ENCODE measurements around the gene HNRNPA1.
"Not testable (repeated sequence)": the region's sequence is repeated elsewhere in the genome, so short reads cannot be mapped to it uniquely, and the experiment has no call there.

Gene HNRNPA1

DNA sequence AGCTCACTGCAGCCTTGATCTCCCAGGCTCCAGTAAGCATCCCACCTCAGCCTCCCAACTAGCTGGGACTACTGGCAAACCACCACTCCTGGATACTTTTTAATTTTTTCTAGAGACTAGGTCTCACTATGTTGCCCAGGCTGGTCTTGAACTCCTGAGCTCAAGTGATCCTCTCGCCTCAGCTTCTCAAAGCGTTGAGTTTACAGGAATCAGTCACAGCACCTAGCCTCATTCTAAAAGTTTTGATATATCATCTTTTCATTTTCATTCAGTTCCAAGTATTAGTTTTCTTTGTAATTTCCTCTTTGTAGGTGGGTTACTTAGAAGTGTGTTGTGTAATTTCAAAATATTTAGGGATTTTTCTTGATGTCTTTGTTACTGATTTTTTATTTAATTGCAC is 10.2 kb upstream of the HNRNPA1 start:
- no peak for DNase-seq
- in situ Hi-C loops (cut with HindIII; ENCODE audit: low pct_ligation_motif_present, low pct_unique_long_range_greater_than_20kb, low sequenced_read_pairs): no loop called here

DNA sequence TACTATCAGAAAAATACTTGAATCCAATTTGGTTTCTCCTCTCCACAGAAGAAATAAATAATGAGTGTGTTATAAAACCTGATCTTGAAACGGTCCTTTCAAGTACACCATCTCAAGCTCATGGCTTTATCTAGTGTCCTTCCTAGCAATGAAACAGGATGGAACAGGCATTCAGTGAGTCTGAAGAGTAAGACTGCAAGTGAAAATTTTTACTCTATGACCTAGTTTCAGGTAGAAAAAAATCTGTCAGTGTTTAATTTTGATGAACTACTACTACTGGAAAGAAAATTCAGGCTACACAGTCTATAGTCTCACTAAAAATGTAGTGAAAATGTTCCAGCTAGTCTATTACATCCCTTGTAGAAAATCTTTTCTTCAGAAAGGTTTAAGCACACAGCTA is 8.3 kb upstream of the HNRNPA1 start:
- DNase-seq: no peak
- in situ Hi-C loops (cut with HindIII; ENCODE audit: low pct_ligation_motif_present, low pct_unique_long_range_greater_than_20kb, low sequenced_read_pairs): no loop called here

DNA sequence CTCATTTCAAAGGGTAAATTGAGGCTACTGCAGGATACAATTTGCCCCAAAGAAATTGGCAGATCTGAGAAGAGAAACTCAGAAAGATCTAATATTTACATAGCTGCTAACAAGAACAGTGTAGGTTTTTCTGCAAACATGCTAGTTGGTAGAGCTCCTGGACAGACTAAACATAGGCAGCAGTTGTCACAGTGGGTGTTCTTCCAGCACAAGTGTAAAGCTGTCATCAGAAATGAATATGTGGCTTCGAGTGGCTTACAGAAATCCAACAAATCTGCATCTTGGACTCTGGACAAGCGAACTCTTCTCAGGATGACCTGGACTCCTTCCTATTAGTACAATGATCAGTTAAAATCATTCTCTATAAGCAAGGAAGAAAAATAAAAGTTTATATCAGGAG is 6.5 kb upstream of the HNRNPA1 start:
- DNase-seq: no peak
- in situ Hi-C loops (cut with HindIII; ENCODE audit: low pct_ligation_motif_present, low pct_unique_long_range_greater_than_20kb, low sequenced_read_pairs): no loop called here

DNA sequence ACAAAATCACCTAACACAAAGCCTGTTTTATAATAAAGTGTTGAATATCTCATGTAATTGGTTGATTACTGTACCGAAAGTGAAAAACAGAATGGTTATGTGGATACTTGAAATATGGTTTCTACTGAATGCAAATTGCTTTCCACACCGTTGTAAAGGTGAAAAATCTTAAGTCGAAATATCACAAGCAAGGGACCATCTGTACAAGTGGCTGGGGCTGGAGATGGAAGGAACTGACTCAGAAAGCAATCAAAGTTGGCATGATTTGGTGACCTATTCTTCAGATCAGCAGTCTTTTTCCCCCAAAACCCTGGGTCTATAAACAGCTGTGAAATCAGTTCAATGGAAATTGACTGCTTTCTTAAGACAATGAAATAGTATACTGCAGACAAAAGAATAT is 4.2 kb upstream of the HNRNPA1 start:
- in situ Hi-C loops (cut with HindIII; ENCODE audit: low pct_ligation_motif_present, low pct_unique_long_range_greater_than_20kb, low sequenced_read_pairs): no loop called here
- DNase-seq: no peak

DNA sequence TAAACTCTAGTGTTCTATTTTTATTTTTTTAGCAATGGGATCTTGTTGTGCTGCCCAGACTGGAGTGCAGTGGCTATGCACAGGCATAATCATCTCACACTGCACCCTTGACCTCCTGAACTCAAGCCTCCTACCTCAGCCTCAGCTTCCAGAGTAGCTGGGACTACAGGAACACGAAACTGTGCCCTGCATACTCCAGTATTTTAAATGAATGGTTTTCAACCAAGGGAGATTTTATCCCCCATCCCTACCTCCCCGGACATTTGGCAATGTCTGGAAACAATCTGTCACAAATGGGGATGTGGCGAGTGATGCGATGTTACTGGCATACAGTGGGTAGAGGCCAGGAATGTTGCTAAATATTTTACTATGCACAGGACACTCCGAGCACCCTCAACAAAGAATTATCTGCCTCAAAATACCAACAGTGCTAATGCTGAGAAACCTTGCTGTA is 2.7 kb upstream of the HNRNPA1 start:
- DNase-seq: peak; percentile 72
- in situ Hi-C loops (cut with HindIII; ENCODE audit: low pct_ligation_motif_present, low pct_unique_long_range_greater_than_20kb, low sequenced_read_pairs): no loop called here

DNA sequence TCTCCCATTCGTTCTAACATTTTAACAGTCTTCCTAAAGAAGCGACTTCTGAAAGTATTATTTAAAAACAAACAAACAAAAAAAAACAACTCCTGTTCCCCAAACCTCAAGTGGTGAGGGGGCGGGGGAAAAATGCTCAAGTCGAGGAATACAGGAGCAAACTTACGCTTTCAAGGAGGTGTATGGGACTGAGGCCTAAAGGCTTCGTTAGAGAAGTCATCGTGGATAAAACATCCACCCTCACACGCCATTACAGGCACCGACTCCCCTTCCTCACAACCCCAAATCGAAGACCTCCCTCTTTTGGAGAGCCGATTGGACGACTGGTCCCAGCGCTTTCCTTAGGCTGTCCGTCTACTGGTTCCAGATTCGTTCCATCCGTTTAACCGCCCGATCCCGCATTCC is 1.3 kb upstream of the HNRNPA1 start:
- in situ Hi-C loops (cut with HindIII; ENCODE audit: low pct_ligation_motif_present, low pct_unique_long_range_greater_than_20kb, low sequenced_read_pairs): no loop called here
- DNase-seq: no peak

DNA sequence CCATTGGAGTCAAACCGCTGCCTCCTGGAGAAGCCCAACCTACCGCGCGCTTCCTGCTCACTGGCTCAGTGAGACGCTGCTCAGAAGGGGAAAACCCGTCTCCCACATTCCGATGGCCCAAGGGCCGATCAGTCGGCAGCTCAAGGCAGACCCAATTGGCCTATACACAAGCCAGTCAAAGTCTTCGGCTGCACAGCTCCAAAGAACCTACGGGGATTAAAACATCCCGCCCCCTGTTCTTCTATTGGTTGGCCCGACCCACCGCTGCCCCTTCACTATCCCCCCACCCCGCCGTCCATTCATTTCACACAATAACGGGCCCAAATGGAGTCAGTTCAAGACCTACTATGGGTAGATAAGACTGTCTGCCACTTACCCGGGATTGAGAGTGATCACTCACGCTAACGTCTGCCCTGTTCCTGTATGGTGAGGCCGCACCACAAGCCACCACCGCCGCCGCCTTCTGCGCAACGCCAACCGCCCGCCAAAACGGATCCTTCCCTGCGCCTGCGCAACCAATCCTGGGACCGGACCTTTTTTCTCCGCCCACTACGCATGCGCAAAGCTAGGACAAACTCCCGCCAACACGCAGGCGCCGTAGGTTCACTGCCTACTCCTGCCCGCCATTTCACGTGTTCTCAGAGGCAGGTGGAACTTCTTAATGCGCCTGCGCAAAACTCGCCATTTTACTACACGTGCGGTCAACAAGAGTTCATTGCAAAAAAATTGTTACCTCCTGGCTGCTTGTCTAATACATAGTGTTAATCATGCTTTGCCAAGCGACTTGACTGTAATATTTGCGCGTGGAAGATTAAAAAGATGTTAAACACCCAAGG is 676 bp upstream of the HNRNPA1 start, which contains the start of gene CBX5:
Gene CBX5 (minus strand): TSS at position 491 of the 836 bp plus-strand sequence. CDS start 22,472 bp downstream, outside the sequence.
- peak; percentile 100 for DNase-seq

DNA sequence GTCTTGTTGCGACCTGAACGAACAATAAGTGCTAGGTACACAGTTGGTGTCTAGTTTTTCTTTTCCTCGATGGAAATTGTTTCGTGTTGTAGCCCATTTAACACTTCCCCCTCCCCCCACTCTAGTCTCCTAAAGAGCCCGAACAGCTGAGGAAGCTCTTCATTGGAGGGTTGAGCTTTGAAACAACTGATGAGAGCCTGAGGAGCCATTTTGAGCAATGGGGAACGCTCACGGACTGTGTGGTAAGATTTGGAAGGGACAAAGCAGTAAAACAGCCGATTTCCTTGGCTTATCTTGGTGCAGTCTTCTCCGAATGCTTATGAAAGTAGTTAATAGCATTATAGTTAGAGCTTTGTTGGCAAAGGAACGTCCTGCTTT is 724 bp downstream of the HNRNPA1 start:
- in situ Hi-C loops (cut with HindIII; ENCODE audit: low pct_ligation_motif_present, low pct_unique_long_range_greater_than_20kb, low sequenced_read_pairs); DNase-seq: not testable (repeated sequence)

More for the DNA sequence above, 676 bp upstream of the HNRNPA1 start, which contains the start of gene CBX5:
- in situ Hi-C loops (cut with HindIII; ENCODE audit: low pct_ligation_motif_present, low pct_unique_long_range_greater_than_20kb, low sequenced_read_pairs): no loop called here

DNA sequence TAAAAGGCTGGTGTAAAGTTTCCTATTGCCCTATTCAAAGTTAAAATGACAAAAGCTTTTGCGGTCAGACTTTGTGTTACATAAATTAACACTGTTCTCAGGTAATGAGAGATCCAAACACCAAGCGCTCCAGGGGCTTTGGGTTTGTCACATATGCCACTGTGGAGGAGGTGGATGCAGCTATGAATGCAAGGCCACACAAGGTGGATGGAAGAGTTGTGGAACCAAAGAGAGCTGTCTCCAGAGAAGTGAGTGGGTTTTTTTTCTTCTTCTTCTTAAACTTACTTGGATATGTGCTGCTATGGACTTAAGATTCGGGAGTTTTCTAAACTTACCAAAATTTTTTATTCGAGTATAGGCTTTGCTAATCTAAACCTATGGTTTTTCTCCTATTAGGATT is 1.2 kb downstream of the HNRNPA1 start:
- DNase-seq; in situ Hi-C loops (cut with HindIII; ENCODE audit: low pct_ligation_motif_present, low pct_unique_long_range_greater_than_20kb, low sequenced_read_pairs): not testable (repeated sequence)

DNA sequence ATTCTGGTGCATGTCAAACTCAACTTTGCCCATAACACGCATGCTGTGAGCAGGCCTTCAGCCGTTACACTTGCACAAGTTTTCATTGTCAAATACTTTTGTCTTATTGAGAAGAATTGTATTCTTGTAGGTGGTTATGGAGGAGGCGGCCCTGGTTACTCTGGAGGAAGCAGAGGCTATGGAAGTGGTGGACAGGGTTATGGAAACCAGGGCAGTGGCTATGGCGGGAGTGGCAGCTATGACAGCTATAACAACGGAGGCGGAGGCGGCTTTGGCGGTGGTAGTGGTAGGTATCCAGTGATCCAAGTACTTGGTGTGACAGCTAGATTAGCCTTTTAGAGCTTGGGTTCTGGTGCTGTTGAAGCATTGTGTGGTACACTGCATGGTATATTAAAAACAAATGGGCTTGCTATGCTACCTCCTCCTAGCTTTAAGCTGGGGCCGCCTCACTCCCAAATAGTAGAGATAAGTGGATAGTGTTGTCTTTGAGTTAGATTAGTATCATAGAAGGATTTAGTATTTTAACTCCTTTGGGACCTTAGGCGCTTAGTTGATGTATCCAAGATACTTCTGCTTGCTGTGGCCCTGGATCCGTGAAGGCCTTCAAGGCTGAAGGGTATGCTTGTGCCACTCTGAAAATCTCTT is 2.5 kb downstream of the HNRNPA1 start:
- no peak for DNase-seq
- in situ Hi-C loops (cut with HindIII; ENCODE audit: low pct_ligation_motif_present, low pct_unique_long_range_greater_than_20kb, low sequenced_read_pairs): no loop called here

DNA sequence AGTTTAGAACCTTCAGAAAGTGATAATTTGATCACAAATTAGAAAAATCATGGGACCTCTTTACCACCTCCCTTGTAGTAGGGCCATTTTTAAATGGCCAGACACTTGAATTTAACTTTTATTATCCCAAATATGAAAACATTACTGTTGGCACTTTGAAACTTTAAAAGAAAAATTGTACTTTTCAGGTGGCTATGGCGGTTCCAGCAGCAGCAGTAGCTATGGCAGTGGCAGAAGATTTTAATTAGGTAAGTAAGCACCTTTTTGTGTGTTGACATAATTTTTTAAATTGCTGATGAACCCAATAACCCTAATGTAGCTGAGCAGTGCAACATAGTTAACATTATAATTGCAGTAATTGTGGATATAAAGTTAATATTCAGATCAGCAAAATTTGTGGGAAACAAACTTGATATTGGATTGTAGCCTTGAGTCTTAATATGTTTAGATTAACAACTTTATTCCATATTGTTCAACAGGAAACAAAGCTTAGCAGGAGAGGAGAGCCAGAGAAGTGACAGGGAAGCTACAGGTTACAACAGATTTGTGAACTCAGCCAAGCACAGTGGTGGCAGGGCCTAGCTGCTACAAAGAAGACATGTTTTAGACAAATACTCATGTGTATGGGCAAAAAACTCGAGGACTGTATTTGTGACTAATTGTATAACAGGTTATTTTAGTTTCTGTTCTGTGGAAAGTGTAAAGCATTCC is 3.7 kb downstream of the HNRNPA1 start:
- DNase-seq; in situ Hi-C loops (cut with HindIII; ENCODE audit: low pct_ligation_motif_present, low pct_unique_long_range_greater_than_20kb, low sequenced_read_pairs): not testable (repeated sequence)

DNA sequence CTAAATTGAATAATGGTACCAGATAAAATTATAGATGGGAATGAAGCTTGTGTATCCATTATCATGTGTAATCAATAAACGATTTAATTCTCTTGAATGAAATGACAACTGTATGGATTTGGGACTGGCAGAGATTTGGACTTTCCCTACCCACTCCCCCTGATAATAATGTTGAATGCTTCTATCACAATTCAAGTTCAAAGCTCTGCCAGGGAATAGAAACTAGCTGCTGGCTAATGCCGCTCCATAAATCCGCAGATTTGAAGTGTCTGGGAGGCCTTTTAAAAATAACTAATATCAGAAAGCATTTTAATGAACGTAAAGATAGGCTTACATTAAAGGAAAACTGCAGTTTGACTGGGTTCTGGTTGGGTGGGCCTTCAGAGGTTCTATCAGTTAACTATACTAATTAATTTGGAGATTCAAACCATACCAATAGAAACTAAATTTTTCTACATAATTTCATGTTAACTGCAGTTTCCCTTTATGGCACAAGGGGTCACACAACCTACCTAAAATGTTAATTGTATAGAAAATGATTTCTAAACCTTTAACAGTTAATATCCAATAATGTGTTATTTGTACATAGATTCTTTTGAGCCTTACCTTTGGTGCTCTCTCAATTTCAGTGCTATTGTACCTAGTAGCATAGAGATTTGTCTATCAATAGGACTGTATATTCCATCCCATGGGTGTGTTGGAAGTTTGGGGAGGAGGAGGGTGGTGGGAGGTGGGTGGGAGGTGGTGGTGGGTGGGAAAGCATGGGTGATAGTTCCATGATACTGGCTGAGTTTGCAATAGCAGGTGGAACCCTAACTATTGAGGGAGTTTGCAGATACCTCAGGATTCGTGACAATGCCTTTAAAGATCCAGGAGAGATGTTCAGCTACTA is 4.9 kb downstream of the HNRNPA1 start:
- no peak for DNase-seq
- in situ Hi-C loops (cut with HindIII; ENCODE audit: low pct_ligation_motif_present, low pct_unique_long_range_greater_than_20kb, low sequenced_read_pairs): no loop called here

DNA sequence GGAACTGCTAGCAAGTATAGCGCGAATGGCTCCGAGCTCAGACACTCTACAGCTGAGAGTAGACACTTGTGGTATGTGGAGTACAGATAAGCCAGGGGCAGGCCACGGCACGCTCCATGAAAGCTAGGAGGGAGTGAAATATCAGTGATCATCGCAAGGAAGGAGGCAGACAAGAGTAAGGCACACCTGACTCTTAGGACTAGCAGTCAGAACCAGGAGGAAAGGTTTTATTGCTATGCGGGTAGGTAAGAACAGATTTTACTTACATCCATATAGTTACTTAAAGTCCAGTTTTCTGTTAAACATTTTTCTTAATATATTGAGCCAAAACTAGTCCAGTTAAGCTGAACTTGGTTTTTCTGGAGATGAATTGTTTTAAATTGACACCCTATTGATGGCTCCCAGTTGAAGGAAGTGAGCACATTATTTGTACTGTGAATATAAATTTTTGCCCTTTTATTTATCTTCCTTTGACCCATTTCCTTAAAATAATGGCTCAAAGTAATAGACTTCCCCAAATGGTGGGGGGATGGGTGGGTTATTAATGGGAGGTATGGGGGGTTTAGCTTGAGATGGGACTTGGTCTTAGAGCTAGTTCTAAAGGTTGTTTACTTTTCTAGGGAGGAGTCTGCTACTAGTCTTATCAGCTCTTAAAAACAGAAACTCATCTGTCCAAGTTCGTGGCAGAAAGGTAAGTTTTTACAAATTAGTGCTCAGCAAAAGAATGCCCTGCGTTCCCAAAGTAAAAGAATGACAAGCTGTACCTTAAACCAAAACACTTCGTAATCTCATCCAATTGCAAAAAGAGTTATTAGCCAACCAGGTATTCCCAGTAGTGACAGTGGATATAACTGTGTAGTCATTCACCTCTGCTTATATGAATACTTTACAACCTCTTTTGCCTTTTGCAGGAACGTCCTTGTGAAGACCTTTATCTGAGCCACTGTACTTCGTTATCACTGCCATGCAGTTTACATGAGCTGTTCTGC is 5.8 kb downstream of the HNRNPA1 start:
- no peak for DNase-seq
- in situ Hi-C loops (cut with HindIII; ENCODE audit: low pct_ligation_motif_present, low pct_unique_long_range_greater_than_20kb, low sequenced_read_pairs): no loop called here

DNA sequence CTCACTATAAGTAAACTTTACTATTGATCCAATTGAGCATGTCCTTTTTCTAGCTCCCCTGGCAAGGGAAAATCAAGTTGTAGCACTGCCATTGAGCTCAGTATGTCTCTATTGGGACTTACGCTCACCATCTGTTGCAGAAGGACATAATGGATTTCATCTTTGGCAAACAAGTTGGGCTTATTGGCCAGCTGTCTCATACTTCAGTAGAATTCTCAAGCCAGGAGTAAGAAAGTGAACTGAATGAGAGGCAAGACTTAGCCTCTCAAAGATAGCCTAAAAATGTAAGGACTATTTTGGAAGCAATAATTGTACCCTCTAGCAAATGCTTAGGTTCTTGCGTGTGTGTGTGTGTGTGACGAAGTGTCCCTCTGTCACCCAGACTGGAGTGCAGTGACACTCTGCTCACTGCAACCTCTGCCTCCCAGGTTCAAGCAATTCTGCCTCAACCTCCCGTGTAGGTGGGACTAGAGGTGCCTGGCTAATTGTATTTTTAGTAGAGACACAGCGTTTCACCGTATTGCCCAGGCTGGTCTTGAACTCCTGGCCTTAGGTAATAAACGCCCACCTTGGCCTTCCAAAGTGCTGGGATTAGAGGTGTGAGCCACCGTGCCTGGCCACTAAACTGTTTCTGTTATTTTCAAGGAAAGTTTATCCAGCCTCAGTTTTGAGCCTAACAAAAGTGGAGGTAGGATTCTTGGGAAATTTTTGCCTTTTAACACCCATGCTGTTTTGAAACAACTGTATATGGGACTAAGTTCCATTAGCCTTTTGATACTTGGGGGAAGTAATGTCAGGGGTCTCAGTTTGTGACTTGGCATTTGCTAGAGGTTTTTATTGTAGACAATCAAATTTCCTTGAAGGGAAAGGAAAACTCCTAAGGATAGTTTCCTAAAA is 7.0 kb downstream of the HNRNPA1 start:
- in situ Hi-C loops (cut with HindIII; ENCODE audit: low pct_ligation_motif_present, low pct_unique_long_range_greater_than_20kb, low sequenced_read_pairs): no loop called here
- no peak for DNase-seq

DNA sequence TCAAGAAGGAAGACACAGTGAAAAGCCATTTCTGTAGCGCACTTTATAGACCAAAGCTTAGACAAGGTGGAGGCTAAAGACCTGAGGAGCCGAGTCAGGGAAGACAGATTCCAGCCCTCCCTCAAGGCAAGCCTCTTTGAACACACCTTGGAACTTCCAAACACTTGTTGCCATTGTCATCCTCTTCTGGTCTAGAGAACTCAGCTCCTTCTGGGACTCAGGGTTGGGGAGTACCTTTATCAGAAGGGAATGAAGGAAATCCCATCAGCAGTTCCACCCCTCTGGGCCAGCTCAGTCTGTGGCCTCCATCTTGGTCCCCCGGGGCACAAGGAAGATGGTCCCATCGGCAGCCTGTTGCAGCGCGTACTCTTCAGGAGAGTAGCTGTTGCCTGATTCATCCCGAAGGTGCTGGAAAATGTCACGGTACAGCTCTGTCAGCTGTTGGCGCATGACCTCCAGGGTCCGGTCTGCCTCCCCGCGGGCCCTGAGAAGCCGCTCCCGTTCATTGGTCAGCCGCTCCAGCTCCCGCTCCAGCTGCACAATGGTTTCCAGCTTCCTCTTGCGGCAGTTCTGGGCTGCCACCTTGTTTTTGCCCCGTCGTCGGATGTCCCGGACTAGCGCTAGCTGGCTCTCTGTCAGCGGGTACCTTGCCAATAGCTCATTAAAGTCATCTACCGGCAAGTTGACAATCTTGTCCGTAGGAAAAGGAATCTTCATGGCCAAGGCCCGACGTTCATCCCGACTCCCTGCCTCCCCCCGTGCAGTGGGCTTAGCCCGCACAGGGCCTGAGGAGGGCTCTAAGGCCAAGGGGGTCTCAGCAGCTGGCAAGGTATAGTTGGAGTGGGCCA is 11.8 kb downstream of the HNRNPA1 start:
- in situ Hi-C loops (cut with HindIII; ENCODE audit: low pct_ligation_motif_present, low pct_unique_long_range_greater_than_20kb, low sequenced_read_pairs): no loop called here
- DNase-seq: no peak

DNA sequence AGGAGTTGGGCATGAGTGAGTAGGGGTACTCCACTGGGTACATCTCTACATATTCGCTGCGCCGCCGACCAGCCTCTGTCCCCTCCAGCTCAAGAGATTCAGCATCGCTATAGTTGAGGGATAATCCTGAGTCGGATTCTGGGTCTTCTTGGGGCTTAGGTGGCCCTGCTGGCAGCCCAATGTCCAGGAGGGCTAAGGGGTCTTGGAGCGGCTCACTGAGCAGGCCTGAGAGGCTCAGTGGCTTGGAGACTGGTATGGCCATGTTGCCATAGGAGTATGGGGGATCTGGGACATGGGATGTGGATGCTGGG is 12.4 kb downstream of the HNRNPA1 start:
- no peak for DNase-seq
- in situ Hi-C loops (cut with HindIII; ENCODE audit: low pct_ligation_motif_present, low pct_unique_long_range_greater_than_20kb, low sequenced_read_pairs): no loop called here

Data from ACHN (cell line).